SJSA1 (cell line): Measurements from ENCODE around the gene TPSB2. TPM values are rescaled to one million over a fixed set of nuclear protein-coding genes. Genes with fewer than 3 reads are reported as not detected.

Source experiments
- total RNA-seq: library from RNA; depleted of rRNA; stranded (reverse); fragments of >200 nt; shearing (Covaris generic); gene quantifications from 2 replicates; pipeline ENCODE4 v1.2.3, GENCODE V29; 2014; rRNA removed

TPSB2 gene
- total RNA-seq, 1 experiment from 2014 or later, result not detected

Other genes with a start within 250 kb of the TPSB2 start
- 3.1 and 4.9 TPM in 2 replicates for gene SOX8, start 248.4 kb downstream of the TPSB2 start, total RNA-seq
- gene SSTR5, start 157.4 kb downstream of the TPSB2 start, total RNA-seq, result not detected in 2 replicates
- not detected in 2 replicates for gene C1QTNF8, start 133.9 kb downstream of the TPSB2 start, total RNA-seq
- gene CACNA1H, start 77.1 kb downstream of the TPSB2 start, total RNA-seq, result not detected in 2 replicates
- gene TPSG1, start 4.9 kb downstream of the TPSB2 start, total RNA-seq, result not detected in 2 replicates
- not detected in 2 replicates for gene TPSAB1, start 10.5 kb upstream of the TPSB2 start, total RNA-seq
- gene TPSD1, start 25.9 kb upstream of the TPSB2 start, total RNA-seq, result not detected in 2 replicates
- 45.2 and 77.4 TPM in 2 replicates for gene UBE2I, start 79.5 kb upstream of the TPSB2 start, total RNA-seq
- 1.2 and 3.1 TPM in 2 replicates for gene BAIAP3, start 103.5 kb upstream of the TPSB2 start, total RNA-seq
- gene TSR3, start 121.7 kb upstream of the TPSB2 start, total RNA-seq, result 110 and 166 TPM in 2 replicates
- 45.9 and 60.7 TPM in 2 replicates for gene GNPTG, start 121.7 kb upstream of the TPSB2 start, total RNA-seq
- 17.7 and 23.0 TPM in 2 replicates for gene UNKL, start 184.5 kb upstream of the TPSB2 start, total RNA-seq
- gene UQCC4, start 190.6 kb upstream of the TPSB2 start, total RNA-seq, result 25.3 and 25.6 TPM in 2 replicates
- not detected in 2 replicates for gene PERCC1, start 200.9 kb upstream of the TPSB2 start, total RNA-seq
- not detected in 2 replicates for gene CCDC154, start 214.4 kb upstream of the TPSB2 start, total RNA-seq
- 19.8 and 26.6 TPM in 2 replicates for gene CLCN7, start 244.8 kb upstream of the TPSB2 start, total RNA-seq